EH (cell line): Measurements from ENCODE around the gene ERP29.
A peak's percentile ranks its signal among the peaks of the same experiment; 100 is the strongest.
"Not testable (repeated sequence)": the region's sequence is repeated elsewhere in the genome, so short reads cannot be mapped to it uniquely, and the experiment has no call there.

Experiments used
- DNase-seq: peaks from one replicate; pipeline ENCODE4 v3.0.0-alpha.2; 2015; ENCODE audit warnings: low read depth

ERP29 gene

DNA sequence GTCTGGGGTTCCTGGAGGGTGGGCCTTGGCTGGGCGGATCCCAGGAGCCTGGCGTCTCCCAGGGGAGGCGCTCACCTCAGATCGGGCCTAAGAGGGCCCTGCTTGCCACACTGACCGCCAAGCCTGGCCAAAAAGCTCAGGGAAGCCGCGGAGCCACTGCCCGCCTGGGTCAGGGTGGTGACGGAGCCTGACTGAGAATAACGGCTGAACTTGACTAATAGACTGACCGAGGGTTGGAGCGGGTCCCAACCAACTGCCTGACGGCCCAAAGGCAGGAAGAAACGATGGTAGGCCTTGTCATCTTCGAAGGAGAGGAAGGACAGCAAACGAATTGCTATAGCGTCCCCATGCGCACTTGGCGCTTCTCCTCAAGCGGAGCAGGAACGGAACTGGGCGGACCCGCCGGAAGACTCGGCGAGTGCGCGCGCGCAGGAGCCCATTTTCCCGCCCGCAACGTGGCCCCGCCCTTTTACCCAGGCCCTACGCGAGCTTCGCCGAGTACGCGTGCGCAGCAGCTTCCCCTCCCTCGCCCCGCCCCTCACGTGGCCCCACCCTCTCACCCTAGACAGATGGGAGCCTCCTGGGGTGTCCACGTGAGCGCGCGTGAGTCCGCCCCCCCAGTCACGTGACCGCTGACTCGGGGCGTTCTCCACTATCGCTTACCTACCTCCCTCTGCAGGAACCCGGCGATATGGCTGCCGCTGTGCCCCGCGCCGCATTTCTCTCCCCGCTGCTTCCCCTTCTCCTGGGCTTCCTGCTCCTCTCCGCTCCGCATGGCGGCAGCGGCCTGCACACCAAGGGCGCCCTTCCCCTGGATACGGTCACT, at the start of gene ERP29, which contains the start of gene TMEM116:
Gene ERP29 (plus strand): TSS at position 652 of the 826 bp plus-strand sequence. CDS start 40 bp downstream, at position 692.
Gene TMEM116 (minus strand): TSS at position 391 of the 826 bp plus-strand sequence. CDS start 7,895 bp downstream, outside the sequence.
- peak; percentile 99 for DNase-seq

DNA sequence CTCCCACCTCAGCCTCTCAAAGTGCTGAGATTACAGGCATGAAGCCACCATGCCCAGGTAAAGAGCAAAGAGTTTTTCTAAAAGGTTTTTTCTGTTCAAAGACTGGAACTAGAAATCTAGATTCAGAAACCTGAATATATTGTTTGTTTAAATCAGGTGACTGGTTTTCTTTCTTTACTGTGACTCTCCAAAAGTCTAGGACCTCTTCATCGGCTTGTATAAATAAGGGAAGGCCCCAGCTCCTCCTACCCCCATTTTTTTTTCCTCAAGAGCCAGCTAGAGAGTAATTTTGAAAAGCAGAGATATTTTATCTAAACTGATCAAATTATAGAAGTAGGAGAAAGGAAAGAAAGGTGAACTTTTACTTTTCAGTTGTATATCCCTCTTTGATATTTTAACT, 48.3 kb upstream of the ERP29 start:
- no peak for DNase-seq

DNA sequence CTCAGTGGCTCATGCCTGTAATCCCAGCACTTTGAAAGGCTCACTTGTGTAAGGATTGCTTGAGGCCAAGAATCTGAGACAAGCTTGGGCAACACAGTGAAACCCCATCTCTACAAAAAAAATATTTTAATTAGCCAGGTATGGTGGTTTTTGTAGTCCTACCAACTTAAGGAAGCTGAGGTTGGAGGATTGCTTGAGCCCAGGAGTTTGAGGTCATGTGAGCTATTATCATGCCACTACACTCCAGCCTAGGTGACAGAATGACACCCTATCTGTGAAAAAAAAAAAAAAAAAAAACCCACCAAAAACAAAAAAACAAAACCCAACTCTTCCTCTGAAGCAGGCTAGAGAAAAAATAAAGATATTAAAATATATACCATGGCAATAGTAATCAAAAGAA, 41.4 kb upstream of the ERP29 start:
- no peak for DNase-seq

DNA sequence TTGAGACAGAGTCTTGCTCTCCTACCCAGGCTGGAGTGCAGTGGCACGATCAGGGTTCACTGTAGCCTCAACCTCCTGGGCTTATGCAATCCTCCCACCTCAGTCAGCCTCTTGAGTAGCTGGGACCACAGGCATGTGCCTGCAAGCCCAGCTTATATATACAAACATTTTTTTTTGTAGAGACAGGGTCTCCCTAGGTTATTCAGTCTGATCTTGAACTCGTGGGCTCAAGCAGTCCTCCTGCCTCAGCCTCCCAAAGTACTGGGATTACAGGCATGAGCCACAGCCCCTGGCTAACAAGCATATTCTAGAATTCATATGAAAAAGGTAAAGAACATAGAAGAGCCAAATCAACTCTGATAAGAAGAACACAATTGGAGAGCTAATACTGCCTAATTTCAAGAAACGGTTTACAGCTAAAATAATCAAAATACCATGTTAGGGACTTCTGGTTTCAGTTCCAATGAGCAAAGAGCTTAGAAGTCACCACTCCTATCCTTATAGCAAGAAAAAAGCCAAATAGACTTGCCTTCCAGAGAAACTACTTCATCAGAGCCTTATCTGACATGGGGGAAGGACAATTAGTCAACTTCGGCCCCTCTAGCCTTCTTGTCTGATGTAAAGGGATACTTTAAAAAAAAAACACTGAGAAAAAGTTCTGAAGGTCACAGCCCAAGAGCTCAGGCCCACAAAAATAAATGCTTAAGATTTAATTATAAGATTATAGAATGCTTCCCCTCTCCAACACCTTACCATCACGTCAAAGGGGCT, 37.9 kb upstream of the ERP29 start:
- DNase-seq: peak; percentile 6

DNA sequence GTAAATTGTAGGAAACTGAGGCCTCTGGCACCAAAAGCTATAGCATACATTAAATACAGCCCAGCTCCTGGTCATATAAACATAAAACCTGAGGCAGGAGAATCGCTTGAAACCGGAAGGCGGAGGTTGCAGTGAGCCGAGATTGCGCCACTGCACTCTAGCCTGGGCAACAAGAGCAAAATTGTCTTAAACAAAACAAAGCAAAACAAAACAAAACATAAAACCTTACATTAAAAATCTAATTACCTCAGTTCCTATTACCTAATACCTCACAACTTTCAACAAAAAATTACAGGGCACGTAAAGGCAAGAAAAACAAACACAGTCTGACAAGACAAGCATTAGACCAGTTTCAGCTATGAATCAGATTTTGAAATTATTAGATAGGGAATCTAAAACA, 36.9 kb upstream of the ERP29 start:
- no peak for DNase-seq

DNA sequence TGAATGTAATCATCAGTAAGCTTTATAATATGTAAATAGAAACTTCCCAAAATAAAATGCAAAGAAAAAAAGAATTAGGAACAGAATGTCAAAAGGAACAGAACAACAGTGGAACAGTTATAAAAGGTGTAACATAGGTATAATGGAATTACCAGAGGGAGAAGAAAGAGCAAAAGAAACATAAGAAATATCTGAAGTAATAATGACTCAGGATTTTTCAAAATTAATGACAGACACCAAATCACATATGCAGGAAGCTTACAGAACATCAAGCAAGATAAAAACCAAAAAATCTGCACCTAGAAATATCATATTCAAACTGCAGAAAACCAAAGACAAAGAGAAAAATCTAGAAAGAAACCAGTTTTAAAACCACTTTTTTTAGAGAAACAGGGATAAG, 36.4 kb upstream of the ERP29 start:
- no peak for DNase-seq

DNA sequence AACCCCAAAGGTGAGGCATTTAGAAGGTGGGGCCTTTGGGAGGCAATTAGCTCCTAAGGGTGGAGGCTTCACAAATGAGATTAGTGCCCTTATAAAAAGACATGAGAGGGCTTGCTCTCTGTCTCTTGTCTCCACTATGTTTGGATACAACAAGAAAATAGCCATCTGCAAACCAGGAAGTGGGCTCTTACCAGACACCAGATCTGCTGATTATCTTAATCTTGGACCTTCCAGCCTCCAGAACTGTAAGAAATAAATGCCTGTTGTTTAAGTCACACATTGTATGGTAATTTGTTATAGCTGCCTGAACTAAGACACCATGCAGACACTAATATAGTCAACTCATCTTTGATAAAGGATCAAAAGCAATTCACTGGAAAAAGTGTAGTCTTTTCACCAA, 34.7 kb upstream of the ERP29 start:
- no peak for DNase-seq

DNA sequence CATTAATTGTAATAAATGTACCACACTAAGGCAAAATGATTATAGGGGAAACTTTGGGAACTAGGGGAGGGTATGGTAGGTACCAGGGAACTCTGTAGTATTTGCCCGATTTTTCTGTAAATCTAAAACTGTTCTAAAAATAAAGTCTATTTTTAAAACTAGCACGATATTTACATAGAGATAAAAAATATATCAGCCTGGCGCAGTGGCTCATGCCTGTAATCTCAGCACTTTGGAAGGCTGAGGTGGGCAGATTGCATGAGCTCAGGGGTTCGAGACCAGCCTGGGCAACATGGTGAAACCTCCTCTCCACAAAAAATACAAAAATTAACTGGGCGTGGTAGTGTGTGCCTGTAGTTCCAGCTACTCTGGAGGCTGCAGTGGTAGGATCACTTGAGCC, 32.6 kb upstream of the ERP29 start:
- DNase-seq: no peak

DNA sequence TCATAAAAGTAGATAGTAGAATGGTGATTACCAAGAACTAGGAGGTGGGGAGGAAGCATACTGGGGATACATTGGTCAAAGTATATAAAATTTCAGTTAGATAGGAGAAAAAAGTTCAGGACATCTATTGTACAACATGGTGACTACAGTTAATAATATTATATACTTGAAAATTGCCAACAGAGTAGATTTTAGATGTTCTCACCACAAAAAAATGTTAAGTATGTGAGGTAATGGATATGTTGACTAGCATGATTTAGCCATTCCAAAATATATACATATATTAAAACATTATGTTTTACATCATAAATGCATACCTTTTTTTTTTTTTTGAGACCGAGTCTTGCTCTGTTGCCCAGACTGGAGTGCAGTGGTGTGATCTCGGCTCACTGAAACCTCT, 31.2 kb upstream of the ERP29 start:
- peak; percentile 29 for DNase-seq

DNA sequence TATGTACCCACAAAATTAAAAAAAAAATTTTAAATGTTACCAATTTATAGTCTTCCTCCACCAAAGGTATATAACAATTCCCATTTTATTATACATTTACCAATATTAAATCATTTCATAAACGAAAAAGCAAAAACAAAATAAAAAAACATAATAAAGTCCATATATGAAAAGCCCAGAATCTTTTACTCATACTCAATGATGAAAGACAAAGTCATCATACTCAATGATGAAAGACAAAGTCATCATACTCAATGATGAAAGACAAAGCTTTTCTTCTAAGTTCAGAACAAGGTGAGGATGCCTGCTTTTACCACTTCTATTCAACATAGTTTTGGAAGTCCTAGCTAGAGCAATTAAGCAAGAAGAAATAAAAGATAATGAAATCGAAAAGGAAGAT, 28.4 kb upstream of the ERP29 start:
- no peak for DNase-seq

DNA sequence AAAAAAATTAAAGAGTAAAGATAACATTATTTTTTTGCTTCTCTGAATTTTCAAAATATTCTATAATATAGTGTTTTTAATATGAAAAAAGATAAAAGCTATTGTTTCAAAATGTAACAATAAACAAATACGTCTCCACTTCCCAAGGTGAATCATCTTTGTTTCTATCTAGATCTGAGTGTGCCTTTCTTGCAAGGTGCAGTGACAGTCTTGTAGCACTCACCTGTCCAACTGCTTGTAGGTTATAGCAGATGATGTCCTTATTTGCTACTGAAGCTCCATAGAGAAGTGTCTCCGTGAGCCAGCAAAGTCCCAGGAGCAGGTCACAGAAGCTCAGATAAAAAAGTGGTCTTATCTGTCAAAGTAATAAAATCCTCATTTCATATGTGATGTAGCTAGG, 21.7 kb upstream of the ERP29 start:
- no peak for DNase-seq

DNA sequence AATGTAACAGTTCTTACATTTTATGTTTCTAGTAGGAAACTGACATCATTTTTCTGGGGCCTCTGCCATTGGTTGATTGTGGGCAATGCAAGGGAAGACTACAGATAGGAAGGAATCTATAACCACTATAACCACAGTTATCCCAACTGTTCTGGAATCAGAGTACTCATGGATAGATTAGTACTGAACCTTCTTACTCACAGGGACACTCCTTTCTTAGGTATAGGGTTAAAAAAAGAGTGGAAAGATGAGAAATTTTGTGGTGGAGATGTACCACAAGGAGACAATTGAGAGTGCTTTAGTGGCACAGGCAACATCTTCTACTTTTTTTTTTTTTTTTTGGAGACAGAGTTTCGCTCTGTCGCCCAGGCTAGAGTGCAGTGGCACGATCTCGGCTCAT, 21.3 kb upstream of the ERP29 start:
- peak; percentile 59 for DNase-seq

DNA sequence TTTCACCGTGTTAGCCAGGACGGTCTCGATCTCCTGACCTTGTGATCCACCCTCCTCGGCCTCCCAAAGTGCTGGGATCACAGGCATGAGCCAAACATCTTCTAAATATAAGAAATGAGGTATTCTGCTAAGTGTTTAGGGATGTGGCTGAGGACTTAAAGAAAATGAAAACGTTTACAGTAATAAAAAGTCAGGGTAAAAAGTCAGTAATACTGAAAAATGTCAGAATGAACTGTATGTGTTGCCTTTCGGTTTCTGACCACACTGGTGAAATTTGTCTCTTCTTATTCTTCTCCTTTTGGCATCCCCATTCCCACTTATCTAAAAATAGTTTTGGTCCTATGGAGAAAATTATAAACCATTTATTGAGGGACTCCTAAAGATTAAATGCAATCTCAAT, 20.8 kb upstream of the ERP29 start:
- DNase-seq: no peak

DNA sequence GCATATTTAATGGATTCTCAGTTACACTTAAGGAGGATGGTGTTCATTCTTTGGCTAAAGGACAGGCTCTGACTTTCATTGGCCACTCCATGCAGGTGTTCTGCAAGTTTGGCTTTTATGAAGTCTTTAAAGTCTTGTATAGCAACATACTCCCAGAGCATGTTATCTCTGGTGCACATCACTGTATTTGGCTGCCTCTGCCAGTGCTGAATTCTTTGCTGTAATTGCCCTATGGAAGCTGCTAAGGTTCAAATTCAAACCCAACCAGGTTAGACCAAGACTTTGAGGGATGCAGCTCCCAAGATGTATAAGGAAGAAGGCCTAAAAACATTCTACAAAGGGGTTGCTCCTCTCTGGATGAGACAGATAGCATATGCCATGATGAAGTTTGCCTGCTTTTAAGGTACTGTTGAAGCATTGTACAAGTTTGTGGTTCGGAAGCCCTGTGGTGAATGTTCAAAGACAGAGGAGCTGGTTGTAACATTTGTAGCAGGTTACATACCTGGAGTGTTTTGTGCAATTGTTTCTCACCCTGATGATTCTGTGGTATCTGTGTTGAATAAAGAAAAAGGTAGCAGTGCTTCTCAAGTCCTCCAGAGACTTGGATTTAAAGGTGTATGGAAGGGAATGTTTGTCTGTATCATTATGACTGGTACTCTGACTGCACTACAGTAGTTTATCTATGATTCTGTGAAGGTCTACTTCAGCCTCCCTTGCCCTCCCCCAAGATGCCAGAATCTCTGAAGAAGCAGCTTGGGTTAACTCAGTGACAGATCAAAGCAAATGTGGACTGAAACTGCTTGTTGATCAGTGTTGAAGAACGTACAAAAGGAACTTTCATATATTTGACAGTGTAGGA, 19.7 kb upstream of the ERP29 start:
- no peak for DNase-seq

DNA sequence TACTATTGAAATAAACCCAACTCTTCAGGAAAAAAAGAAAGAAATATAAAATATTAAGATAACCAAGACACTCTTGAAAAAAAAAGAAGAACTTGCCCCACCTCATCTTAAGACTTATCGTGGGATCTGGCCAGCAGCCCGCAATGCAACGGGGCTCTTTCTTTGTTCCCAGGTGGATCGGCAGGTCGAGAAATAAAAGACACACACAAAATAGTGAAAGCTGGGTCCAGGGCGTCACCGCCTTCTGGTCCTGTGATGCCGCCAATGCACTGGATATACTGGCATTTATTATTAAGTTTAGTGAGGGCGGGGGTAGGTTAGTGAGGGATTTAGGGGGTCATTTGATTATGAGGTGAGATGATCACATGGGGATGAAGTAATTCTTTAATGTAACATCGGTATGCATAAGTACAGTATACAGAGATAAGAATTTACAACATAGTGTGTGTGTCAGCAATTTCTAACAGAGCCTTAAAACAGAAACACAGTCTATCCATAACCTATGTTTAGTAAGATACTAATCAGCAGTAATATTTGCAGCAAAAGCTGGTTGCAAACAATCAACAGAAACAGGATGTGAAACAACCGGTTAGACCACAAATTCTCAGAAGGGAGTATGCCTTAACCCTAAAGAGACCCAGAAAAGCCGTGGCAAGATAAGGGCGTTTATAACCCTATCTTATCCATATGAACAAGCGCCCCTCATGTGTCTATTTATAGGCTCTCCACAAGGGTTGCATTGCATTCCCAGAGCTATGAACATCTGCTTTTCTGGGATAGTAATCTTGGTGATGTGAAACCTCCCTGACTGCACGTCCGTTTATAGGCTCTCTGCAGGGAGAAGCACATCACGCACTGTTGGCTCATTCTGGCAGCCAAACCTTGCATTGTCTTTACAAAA, 18.8 kb upstream of the ERP29 start:
- not testable (repeated sequence) for DNase-seq

DNA sequence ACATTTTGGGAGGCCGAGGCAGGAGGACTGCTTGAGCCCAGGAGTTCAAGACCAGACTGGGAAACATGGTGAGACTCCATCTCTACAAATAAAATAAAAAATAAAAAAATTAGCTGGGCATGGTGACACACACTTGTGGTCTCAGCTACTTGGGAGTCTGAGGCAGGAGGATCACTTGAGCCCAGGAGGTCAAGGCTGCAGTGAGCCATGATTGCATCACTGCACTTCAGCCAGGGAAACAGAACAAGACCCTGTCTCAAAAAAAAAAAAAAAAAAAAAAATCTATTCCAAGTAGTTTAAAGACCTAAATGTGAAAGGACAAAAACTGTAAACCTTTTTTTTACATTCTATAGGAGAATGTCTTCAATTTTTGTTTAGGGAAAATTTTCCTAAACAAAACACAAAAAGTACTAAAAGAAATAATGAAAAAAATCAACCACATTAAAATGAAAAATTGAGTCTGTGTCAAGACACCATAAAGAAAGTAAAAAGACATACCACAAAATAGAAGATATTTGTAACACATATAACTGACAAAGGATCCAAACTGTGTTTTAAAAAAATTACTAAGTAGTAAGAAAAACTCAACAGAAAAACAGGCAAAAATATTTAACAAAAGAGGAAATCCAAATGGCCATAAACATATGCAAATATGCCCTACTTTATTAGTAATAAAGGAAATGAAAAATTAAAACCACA, 17.3 kb upstream of the ERP29 start:
- no peak for DNase-seq

DNA sequence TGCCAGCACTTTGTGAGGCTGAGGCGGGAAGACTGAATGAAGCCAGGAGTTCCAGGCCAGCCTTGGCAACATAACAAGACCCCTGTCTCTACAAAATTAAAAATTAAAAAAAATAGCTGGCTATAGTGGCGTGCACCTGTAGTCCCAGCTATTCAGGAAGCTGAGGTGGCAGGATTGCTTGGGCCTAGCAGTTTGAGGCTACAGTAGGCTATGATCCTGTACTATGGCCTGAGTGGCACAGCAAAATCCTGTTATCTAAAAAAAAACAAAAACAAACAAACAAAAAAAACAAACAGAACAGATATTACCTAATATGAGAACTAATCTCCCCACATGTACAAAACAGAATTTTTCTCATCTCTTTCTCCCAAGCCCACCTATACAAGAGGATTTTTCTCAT, 15.9 kb upstream of the ERP29 start:
- no peak for DNase-seq

DNA sequence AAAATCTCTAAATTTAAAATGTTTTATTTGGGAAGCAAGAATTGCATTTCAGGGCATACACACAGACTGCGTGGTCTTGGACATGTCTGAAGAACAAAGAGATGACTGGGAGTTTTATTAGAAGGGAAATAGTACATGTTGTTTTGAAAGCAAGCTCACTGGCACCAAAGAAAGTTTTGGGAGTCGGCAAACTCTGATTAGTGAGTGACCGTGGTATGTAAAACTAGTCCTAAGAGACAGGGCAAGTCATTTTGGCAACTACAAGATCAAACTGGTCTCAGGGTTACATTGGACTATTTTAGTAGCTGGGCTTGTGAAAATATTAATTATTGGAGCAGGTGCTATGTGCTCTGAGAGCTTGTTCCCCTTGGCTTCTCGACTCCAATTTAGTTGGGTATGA, 15.2 kb upstream of the ERP29 start:
- no peak for DNase-seq

DNA sequence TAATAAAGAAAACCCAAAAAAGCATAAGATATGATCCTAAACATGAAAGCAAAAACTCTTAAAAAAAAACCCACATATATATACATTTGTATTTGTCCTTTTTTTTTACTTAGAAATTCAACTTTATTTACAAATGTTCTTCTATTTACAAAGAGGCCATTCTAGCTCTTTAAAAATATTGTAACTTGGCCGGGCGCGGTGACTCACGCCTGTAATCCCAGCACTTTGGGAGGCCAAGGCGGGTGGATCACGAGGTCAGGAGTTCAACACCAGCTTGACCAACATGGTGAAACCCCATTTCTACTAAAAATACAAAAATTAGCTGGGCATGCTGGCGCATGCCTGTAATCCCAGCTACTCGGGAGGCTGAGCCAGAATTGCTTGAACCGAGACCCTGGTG, 14.1 kb upstream of the ERP29 start:
- not testable (repeated sequence) for DNase-seq

DNA sequence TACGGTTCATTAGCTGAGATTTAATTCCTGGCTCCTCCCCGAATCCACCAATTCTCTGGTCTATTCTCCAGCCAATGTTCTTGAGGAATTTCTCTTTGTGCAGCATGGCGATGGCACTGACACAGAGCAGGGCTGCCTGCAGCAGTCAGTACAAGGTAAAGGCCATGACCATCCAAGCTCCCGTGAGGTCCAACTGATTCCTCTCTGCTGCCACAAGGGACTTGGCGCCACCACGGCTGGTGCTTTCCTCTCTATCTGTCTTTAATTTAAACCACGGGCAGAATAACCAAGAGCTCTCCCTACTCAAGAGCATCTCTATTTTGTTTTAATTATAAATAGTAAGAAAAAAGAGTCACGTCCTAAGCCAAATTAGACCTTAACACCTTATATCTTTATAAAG, 12.4 kb upstream of the ERP29 start:
- DNase-seq: no peak

DNA sequence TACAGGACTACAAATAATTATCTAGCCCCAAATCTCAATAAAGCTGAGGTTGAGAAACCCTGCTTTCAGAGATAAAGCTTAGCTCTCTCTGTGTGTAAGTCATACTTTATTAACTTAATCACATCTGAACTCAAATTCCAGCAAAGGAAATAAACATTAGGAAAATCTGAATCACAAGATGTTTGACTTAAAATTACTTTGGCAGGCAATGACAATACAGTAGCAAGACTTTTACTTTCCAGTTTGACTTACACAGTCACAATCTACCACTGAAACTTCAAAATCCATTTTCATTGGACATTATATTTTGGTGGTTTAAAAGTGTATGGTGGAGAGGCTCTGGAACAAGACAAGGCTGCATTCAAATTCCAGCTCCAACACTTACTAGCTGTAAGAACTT, 11.7 kb upstream of the ERP29 start:
- peak; percentile 65 for DNase-seq
